ENCODE measurements around the gene UGT1A5.

Gene UGT1A5

GRCh38 chr2:233712611-233713261 lies at the start of gene UGT1A5:
Gene UGT1A5 (plus strand): TSS chr2:233712907. CDS start chr2:233712992, 85 bp downstream.
- DNase-seq = no peak

DNA sequence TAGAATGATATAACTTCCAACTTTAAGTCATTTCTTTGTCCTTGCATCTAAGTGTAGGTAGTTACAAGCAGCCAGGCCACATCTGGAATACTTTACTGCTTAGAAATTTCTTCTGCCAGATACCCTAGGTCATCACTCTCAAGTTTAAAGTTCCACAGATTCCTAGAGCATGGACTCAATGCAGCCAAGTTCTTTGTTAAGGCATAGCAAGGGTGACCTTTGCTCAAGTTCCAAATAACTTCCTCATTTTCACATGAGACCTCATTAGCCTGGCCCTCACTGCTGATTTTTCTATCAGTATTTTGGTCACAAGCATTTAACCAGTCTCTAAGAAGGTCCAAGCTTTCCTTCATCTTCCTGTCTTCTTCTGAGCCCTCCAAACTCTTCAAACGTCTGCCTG lies 48.8 kb upstream of the UGT1A5 start:
- no peak for DNase-seq

DNA sequence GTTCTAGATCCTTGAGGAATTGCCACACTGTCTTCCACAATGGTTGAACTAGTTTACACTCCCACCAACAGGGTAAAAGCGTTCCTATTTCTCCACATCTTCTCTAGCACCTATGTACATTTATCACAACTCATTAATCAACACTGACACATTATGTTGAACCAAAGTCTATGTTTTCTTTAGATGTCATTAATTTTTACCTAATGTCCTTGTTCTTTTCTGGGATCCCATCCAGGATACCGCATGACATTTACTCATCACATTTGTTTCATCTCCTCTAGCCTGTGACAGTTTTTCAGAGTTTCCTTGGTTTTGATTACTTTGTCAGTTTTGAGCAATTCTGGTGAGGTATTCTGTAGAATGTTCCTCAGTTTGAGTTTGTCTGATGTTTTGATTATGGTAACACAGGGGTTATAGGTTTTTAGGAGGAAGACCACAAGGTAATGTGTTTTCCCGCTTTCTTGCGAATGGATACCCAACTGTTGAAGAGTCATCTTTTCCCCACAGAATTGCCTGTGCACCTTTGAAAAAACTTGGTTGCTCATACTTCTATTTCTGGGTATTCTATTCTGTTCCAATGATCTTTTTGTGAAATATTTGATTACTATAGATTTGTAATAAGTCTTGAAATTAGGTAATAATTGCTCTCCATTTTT lies 44.0 kb upstream of the UGT1A5 start:
- DNase-seq = no peak

DNA sequence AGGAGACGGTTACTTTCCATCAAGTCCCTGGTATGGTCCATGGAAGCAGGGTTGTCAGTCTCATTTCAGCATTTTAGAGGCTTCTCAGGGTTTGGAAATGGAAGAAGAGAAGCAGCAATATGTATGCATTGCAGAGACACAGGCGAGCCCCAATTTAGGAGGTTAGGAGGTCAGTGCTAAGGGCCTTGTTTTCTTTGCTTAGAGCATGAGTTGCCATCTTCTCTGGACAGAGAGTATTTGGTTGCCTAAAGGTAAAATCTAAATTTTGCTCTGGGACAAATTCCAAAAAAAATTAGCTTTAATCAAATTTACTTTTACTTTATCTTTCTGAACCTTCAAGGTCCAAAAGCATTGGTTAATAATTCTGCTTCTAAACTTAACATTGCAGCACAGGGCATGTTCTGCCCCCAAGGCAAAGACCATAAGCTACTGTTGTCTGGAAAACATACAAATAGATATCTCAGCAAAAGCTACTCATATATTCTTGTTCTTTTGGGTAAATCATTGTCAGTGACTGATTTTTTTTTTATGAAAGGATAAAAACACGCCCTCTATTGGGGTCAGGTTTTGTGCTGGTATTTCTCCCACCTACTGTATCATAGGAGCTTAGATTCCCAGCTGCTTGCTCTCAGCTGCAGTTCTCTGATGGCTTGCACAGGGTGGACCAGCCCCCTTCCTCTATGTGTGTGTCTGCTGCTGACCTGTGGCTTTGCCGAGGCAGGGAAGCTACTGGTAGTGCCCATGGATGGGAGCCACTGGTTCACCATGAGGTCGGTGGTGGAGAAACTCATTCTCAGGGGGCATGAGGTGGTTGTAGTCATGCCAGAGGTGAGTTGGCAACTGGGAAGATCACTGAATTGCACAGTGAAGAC lies 41.2 kb upstream of the UGT1A5 start, which contains the start of gene UGT1A9:
TSS of gene UGT1A9 (plus strand) at position 609 of the 872 bp plus-strand sequence. CDS start at position 646, 37 bp downstream.
- no peak for DNase-seq

DNA sequence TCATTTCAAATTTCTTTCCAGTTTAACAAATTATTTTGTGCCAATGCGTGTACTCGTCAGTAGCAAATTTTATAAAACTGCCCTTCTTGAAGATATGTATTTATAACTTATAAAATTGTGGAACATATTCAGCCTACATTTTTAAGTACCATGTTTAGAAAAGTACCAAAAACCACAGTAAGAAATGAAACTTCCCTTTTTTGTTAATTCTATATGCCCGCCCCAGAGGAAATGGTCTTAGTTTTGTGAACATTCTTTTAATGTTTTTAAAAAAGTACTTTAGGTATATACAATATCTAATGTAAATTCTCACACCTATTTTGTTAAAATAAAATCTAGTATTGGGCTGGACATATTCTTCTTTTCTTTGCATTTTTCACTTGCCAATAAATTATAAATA lies 39.8 kb upstream of the UGT1A5 start:
- no peak for DNase-seq

DNA sequence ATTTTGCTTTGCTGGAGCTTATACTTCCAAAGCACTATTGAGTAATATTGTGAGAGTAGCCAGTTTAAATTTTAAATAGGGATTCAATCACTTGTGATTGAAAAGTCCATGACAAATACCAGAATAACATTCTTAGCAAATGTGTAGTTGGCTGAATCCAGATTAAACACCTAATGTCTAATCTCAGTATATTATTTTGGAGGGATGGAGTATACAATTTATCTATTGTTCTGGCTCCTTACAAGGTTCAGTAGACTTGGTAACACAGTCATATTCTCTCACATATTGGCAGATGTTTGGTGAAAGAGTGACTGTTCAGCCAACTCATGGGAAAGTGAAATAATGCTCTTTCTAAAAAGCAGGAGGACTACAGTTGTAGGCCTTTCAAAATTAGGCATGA lies 38.8 kb upstream of the UGT1A5 start:
- DNase-seq = no peak

DNA sequence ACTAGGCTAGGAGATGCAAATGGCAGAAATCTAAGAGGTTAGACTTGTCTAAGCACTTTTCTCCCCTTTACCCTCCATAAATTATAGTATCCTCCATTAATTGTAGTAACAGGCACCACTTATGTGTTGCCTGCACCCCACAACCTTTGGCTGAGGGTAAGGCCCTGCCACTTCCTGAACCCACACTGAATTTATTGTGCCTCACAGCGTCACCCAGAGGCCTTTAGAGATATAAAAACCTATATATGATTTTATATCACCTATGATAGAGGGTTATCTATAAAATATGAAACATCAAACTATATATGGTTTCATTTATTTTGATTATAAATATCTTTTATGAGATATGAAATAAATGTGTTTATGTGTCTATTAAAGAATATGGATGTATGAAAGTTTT lies 38.4 kb upstream of the UGT1A5 start:
- DNase-seq = no peak

DNA sequence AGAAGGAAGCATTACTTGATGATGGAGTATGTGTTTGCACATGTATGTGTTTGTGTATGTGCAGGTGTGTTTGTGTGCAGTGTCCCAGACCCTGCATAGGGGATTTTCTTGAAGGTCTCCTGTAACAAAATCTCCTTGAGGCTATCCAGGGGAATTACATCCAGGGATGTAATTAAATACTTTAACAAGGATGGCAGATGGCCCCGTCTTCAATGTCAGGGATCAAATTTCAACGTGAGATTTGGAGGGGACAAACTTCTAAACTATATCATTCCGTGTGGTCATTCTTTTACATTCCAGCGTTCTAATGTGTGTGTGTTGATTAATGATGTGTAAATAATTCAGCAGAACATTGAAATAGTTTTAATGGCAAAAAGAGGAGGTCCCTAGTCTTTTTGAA lies 37.7 kb upstream of the UGT1A5 start:
- DNase-seq = no peak

GRCh38 chr2:233676046-233676445 lies 36.7 kb upstream of the UGT1A5 start:
- no peak for DNase-seq

- DNase-seq = no peak
Measured at GRCh38 chr2:233679196-233679595, 33.5 kb upstream of the UGT1A5 start.

DNA sequence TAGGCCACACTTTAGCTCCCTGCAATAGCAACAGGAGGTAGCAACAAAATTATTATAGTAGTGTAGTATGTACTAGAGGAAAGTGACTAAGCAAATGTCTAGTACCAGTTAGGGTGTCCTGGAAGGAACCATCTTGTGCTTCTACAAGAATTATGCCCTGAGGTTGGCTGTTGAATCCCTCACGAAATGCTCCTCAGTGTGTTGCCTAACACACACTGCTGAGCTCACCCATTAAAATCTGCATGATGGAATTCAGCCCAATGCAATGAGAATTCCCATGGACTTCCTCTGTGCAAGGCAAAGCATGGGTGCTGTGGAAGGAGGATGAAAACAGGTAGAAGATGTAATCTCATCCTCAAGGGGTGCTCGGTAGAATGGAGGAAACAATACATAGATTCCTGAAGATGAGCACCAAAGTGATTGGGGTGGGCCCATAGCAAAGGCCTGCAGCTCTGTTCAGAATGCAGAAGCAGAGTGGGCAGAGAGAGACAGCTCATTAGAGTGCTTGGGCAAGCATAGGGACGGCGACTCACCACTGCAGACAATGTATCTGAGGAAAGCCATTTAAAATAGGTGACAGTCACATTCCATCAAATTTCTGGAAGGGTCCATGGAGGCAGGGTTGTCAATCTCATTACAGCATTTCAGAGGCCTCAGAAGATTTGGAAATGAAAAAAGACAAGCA lies 32.2 kb upstream of the UGT1A5 start:
- no peak for DNase-seq

GRCh38 chr2:233681521-233682099 lies 31.1 kb upstream of the UGT1A5 start, which contains the start of gene UGT1A7:
Gene UGT1A7 (plus strand): TSS chr2:233681901. CDS start chr2:233681938, 37 bp downstream.
- DNase-seq = no peak

DNA sequence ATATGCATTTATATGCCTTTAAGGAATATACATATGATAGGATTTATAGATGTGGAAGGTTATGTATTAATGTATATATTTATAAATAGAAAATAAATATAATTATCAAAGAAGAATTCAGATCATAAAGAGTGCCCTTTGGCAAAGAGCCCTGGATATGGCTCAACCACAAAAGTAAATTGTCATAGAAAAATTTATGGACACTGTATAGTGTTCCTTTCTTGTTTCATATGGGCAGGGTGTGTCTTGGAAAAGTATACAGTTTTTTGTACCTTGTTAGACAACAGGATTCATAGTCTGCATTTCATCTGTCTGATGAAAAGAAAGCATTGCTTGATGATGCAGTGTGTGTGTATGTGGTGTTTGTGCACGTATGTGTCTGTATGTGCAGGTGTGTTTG lies 28.1 kb upstream of the UGT1A5 start:
- DNase-seq = no peak

DNA sequence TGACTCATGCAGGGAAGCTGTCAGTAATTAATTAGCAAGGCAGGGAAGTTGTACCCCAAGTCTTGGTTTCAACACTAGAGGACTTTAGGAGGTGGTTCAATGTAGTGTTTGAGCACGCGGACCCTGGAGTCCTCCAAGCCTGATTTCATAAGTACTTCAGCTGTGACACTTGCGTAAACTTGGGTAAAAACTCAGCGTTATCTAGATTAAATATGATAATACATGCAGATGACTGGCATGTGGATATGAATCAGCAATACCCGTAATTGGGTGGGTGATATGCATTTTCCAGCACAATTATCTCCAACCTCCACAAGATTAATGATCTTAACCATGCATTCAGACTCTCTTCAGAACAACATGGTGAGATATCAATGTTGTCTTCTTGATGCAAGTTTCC lies 25.8 kb upstream of the UGT1A5 start:
- no peak for DNase-seq

DNA sequence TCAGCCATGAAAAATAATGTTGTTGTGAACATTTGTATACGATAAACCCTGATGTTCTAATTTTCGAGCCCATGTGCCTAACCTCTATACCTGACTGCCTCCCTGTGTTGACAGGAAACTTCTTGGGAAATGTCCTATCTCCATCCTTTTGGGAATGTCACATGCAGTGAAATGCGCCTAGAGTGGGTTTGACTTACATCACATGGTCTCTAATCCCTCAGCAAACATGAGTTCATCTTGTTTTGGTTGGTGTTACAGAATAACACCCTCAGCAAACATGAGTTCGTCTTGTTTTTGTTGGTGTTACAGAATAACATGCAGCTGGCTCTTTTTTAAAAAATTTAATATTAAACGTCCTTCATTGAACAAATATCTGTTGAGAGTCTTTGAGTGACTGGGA lies 24.4 kb upstream of the UGT1A5 start:
- no peak for DNase-seq

GRCh38 chr2:233689031-233689430 lies 23.7 kb upstream of the UGT1A5 start:
- no peak for DNase-seq

GRCh38 chr2:233689501-233689900 lies 23.2 kb upstream of the UGT1A5 start:
- DNase-seq = no peak

DNA sequence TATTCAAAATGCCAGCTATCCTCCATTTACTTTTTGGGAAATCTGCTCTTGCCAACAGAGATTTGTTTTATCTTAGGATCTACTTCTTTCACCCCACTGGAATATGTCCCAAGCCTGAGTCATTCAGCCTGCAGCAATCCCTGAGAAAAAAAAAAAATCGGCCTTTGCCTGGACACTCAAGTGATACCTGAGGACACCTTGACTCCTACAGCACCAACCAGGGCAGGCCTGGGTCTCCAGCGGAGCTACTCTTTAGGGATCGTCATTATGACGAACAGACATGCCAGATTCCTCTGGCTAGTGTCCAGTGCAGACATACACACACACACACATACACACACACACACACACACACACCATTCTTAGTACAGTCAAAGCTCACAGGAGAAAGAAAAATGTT lies 22.3 kb upstream of the UGT1A5 start:
- no peak for DNase-seq

DNA sequence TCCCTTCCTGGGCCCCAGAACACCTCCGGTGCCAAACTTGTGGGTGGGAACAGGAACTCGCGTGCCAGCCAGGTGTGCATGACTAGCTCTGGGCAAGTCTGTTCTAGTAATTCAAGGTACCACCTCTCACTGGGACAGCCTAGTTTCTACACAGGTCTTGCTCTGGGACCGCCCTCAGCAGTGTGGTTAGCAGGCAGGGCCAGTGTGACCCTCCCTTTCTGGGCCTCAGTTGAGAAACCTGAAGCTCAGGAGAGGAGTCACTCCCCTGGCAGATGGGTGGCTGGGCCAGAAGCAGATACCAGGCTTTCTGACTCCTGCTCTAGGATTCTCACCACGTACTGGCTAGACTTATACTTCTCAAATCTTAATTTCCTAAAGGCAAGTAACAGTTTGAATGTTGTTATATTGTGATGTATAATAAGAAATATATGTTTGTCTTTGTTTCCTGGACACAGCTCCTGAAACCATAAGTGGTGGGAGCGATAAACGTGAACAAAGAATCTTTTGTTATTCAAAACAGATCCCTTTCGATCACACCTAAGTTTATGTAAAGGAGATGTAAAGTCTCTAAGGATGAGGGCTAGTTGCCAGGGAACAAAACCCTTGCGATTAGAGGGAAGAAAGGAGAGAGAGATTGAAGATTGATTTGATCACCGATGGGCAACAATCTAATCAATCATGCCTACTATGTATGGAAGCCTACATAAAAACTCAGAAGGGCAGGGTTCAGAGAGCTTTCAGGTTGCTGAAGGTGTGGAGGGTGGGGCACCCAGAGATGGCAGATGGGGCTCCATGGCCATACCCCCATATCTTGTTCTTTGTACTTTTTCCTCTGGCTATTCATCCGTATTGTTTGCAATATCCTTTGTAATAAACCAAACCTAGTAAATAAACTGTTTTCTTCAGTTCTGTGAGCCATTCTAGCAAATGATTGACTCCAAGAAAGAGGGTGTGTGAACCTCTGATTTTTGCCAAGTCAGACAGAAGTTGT lies 21.0 kb upstream of the UGT1A5 start:
- no peak for DNase-seq

DNA sequence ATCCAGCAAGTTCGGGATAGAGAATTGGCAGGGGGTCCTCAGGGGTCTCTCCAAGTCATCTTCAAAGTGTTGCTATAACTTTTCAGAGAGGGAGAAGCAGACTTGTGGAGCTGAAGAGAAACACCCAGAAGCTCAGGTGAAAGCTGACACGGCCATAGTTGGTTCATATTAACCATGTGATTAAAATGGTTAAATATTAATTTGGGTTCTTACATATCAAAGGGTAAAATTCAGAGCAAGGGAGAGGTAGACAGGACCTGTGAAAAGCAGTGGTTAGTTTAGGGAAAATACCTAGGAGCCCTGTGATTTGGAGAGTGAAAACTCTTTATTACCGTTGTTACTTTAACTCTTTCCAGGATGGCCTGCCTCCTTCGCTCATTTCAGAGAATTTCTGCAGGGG lies 20.1 kb upstream of the UGT1A5 start, which contains the start of gene UGT1A6:
TSS of gene UGT1A6 (plus strand) at position 243 of the 400 bp plus-strand sequence. CDS start at position 358, 115 bp downstream.
- no peak for DNase-seq

DNA sequence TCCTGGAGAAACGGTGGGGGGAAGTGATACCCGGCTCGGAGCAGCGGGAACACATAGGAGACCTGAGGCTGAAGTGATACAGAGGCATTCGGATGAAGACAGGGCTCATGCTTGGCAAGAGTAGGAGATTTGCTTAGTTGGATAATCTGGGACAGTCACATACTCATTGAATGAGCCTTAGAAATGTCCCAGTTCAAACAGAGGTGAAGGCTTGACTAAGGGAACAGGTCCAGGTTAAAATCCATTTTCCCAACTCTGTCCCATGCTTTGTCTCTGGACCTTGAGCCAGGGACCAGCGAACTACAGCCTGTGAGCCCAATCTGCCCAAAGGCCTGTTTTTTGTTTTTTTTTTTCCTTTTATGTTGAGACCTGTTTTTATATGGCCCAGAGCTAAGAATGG lies 18.7 kb upstream of the UGT1A5 start:
- DNase-seq = no peak

All from NCI-H774 (cell line).